ENCODE measurements around the gene IDE.
"Not testable (repeated sequence)": the region's sequence is repeated elsewhere in the genome, so short reads cannot be mapped to it uniquely, and the experiment has no call there.

The IDE gene

DNA sequence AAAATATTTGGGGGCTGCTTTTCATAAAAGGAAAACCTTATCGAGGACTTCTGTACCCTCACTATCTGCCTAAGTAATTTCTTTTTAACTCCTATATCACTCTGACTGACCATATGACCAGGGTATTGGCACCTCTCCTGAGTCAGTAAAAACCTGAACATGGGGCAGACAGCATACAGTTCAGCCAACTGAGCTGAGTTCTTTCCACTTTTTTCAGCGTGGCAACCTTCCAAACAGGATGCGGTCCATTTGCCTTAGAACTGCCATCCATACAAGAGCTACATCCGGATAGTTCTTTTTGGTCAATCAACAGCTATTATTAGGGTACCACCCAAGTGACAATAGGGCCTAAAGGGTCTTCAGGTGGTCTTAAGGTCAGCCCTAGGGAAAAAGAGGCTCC, 160.4 kb downstream of the IDE start:
- no peak for DNase-seq

DNA sequence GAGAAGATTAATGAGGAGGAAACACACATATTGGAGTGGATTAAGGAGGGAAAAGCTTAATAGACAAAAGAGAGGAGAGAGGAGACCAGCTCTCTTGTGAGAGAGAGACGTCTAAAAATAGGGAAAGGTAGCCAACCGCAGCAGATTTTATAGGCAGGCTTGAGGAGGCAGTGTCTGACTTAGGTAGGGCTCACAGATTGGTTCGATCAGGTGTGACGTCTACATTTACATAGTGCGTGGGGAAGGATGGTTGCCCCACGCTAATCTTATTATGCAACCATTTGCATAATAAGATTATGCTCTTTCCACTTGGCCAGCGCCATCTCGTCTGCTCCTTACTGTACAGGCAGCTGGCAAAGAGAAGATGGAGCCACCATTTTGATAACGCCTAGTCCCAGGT, 160.9 kb downstream of the IDE start:
- no peak for DNase-seq

DNA sequence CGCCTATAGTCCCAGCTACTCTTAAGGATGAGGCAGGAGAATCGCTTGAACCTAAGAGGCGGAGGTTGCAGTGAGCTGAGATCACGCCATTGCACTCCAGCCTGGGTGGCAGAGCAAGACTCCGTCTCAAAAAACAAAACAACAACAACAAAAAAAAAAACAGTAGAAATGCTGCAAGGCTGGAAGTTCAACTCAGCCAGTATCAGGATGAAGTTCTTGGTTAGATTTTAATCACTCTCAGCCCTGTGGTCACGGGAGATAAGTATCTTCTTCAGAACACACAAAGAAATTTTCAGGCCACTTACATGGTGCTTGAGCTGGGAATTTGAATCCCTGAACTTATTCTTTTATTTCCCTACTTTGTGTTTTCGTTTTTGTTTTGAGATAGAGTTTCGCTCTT, 162.5 kb downstream of the IDE start:
- no peak for DNase-seq

DNA sequence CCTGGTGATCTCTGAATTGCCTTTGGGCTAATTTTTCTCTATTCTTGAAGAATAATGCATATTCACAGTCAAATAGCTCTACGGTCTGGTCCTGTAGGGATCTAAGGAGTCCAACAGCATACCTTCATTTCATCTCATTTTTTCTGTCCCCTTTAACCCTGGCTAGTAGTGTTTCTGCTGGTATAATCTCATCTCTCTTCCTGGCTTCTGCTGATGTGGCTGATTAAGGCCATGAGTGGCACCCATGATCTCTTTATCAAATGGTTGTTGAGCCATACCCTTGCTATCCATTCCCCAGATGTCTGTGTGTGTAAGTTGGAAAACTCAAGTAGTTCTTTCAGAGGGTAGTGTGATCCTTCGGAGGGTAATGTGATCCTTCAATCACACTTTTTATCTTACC, 163.4 kb downstream of the IDE start:
- no peak for DNase-seq

DNA sequence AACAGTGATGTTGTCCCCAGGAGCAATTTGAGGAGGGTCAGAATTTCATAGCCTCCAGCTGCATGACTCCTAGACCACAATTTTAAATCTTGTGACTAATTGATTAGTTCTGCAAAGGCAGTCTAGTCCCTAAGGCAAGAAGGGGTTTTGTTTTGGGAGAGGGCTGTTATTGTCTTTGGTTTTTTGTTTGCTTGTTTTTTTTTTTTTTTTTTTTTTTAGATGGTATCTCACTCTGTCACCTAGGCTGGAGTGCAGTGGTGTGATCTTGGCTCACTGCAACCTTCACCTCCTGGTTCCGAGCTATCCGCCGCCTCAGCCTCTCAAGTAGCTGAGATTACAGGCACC, 165.9 kb downstream of the IDE start:
- no peak for DNase-seq

DNA sequence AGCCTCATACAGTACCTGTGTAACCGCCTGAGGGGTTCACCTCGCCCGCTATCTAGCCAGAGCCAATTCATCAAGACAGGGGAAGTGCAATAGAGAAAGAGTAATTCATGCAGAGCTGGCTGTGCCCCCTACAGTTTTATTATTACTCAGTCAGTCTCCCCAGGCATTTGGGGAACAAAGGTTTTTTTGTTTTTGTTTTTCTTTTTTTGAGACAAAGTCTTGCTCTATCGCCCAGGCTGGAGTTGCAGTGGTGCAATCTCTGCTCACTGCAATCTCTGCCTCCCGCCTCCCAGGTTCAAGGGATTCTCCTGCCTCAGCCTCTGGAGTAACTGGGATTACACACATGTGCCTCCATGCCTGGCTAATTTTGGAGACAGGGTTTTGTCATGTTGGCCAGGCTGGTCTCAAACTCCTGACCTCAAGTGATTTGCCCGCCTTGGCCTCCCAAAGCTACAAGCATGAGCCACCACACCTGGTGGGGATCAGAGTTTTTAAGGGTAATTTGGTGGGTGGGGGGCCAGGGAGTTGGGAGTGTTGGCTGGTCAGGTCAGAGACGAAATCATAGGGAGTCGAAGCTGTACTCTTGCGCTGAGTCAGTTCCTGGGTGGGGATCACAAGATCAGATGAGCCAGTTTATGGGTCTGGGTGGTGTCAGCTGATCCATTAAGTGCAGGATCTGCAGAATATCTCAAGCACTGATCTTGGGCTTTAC, 166.4 kb downstream of the IDE start:
- DNase-seq: no peak

DNA sequence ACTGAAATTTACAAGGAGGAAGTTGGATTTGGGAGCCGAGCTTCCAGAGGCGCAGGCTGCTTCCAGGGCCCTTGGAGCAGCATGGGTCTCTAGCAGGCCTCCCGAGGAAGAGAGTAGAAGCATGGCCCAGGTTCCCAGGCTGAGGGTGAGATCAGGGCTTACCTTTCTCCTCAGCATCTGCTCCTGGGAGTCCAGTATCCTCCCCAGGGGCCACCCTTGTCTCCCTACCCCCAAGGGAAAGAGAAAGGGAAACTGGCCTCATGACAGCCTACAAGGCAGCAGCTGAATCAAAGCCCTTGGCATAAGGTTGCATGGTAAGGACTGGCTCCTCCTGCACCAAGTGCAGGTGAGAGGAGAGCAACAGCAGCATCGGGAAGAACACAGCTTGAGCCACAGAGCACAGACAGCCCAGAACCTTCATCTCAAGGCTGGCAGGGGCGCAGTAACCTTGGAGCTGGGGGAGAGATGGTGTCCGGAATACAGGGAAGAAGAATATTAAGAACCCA, 168.4 kb downstream of the IDE start:
- no peak for DNase-seq

DNA sequence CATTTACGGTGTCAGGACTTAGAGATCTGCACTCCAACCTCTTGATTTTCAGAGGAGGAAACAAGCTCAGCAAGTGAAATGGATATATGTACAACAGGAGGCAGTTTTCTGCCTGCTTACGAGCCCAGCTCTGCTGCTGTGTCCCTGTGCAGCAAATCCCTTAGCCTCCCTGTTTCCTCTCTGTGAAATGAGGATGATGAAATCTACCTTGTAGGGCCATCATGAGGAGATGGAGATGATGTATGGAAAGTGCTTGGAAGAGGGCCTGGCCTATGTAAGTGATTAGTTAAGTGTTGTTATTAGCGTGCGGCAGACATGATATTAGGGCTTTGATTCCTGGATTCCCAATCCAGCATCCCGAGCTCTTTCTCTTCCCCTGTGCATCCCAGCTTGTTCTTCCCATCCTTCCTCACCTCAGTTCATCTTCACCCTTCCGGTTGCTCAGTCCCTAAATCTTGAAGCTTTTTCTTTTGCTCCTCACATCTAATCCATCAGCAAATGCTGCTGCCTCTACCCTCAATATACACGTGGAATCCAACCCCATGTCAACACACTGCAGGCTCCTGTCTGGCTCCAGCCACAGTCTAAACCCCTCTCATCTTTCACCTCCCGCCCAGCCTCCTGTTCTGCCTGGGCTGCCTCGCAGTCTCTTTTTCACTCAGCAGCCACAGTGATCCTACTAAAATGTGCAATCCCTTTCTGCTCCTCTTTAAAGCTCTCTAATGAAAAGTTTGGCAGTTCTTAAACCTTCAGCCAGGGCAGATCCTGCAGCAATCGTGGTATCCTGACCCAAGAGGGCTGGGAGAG, 169.1 kb downstream of the IDE start:
- no peak for DNase-seq

DNA sequence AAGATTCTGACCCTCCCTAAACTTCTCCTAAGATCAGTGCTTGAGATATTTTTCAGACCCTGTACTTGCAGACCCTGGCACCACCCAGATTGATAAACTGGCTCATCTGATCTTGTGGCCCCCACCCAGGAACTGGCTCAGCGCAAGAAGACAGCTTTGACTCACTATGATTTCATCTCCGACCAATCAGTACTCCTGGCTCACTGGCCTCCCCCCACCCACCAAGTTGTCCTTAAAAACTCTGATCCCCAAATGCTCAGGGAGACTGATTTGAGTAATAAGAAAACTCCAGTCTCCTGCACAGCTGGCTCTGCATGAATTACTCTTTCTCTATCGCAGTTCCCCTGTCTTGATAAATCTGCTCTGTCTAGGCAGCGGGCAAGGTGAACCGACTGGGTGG, 171.7 kb downstream of the IDE start:
- DNase-seq: not testable (repeated sequence)
